CD4-positive, alpha-beta T cell treated with Interleukin-17A for 4 hours (primary cell): Measurements from ENCODE around the gene MYH9.

Experiments used
- DNase-seq: peaks from one replicate; pipeline ENCODE4 v3.0.0-alpha.2; 2020; ENCODE audit warnings: mixed read lengths

The MYH9 gene

GRCh38 chr22:36239150-36239400 lies 148.7 kb downstream of the MYH9 start:
- DNase-seq: peak; percentile 14

DNA sequence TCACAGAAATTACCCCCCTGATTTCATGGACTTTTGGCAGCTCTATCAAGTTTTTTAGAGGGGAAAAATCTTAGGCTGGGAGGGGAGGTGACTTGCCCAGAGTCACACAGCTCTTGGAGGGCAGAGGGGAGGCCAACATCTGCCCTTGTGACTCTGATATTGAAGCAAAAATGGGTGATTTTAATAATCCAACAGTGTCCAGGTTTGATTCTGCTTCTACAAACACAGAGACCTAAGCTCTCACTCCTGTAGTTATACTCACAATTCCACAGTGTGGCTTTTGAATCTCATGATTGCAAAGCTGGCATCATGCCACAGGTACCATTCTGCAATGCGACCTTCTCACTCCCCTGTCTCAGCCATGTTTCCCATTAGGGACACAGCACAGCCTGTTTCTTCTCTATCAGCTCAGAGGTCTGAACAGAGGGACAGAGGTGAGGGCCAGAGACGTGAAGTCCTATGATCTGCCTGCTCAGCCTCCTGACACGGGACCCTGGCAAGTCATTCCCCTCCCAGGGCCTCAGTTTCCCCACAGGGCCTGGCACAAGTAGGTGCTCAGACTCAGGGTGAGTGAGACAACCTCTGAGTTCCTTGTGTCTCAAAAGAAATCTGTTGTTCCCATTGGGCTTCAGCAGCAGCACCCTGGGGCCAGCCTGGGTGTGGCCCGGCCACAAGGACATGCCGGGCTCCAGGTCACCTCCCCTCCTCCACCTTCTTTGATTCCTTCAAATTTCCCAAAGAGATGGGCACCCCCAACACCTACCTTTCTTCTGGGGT lies 149.2 kb downstream of the MYH9 start:
- DNase-seq: peak; percentile 38

- DNase-seq: peak; percentile 24
These were observed 150.1 kb downstream of the MYH9 start for GRCh38 chr22:36237462-36238372.

GRCh38 chr22:36236388-36237319 lies 151.1 kb downstream of the MYH9 start:
- no peak for DNase-seq

GRCh38 chr22:36235585-36235984 lies 152.2 kb downstream of the MYH9 start:
- no peak for DNase-seq

- DNase-seq: no peak
These were observed 152.8 kb downstream of the MYH9 start for GRCh38 chr22:36234919-36235318.

DNA sequence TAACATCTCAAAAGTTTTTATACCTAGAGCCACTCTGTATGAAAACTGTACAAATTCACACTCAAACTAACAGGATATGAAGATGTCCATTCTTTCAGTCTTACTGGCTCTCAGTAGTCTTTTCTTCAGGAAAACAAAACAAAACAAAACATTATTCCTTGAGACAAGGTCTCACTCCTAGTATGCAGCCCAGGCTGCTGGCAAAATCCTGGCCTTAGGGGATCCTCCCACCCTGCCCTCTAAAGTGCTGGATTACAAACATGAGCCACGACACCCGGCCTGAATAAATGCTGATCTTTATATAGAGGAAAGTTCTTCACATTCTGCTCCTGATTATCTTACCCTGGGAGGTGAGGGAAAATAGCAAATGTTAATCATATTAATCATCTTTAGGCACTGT lies 153.6 kb downstream of the MYH9 start:
- no peak for DNase-seq

DNA sequence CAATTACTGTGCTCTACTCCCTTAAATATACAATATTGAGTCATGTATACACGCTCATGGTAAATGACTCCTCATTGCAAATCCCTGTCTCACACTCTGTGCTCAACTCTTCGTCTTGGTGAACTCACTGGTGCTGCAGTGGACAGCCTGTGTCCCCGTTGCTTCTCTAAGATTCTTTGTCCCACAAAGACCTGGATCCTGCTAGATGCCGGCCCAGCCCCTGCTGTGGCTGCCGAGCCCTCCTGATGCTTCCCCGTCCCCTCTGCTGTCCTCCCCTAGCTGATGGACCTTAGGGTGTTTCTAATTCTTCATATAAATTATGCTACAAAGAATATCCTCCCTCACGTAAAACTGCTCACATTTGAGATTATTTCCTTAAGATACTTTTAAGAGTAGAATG lies 154.0 kb downstream of the MYH9 start:
- no peak for DNase-seq

DNA sequence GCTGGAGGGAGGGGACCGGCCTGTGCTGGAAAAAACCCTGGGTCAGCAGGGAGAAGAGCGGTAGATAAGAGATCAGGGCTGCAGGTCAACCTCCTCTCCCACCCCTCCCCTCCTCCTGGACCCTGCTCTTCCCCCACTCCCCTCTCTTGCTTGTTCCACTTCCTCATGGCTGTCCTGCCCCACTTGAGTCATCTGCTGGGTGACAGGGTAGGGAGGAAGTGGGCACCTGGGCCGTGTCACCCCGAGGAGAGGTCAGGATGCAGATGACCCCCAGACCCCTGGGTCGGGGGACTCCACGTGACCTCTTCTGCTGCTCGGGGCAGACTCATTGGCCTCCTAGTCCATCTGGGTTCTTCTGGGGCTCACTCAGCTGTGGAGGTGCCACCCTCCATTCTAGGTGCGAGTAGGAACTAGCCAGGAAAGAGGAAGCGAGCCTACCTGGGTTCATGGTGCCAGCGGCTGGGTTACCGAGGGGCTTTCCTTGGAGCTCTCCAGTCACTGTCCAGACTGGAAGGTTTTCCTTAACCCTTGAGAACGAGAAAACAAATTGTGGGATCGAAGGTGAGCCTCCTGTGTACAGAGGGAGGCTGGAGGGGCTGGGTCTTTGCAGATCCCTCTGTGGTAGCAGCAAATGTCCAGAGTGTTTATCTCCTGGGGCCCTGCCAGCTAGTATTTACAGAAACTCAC lies 154.9 kb downstream of the MYH9 start:
- DNase-seq: no peak
